IPS-15b (cell line): ENCODE data around the gene PIK3IP1.
A peak's percentile ranks its signal among the peaks of the same experiment; 100 is the strongest.

Source experiments
- H3K27me3 ChIP-seq: one replicate; pipeline ENCODE4 v1.6.1; 2013; ENCODE audit warnings: low read length; ENCODE audit not compliant: control insufficient read depth, insufficient read depth
- H3K36me3 ChIP-seq: one replicate; pipeline ENCODE4 v1.6.1; 2013; ENCODE audit warnings: low read length; ENCODE audit not compliant: control insufficient read depth, insufficient read depth
- H3K4me1 ChIP-seq: one replicate; pipeline ENCODE4 v1.6.1; 2013; ENCODE audit warnings: mild to moderate bottlenecking, low read length; ENCODE audit not compliant: control insufficient read depth, insufficient read depth
- H3K4me3 ChIP-seq: one replicate; pipeline ENCODE4 v1.5.1; 2013; ENCODE audit warnings: low read depth, low read length
- H3K9ac ChIP-seq: one replicate; pipeline ENCODE4 v1.6.1; 2013; ENCODE audit warnings: low read depth, mild to moderate bottlenecking, low read length
- H3K9me3 ChIP-seq: one replicate; pipeline ENCODE4 v1.6.1; 2013; ENCODE audit warnings: mild to moderate bottlenecking, low read length; ENCODE audit not compliant: control insufficient read depth, insufficient read depth

The PIK3IP1 gene

GRCh38 chr22:31274017-31274416 is 18.3 kb downstream of the PIK3IP1 start:
- Histone ChIP-seq H3K27me3 (no peaks in the 10 kb centered on the region), H3K36me3 (peaks cover 30% of the 10 kb centered on the region), H3K4me1 (peaks cover 5% of the 10 kb centered on the region), H3K9me3 (no peaks in the 10 kb centered on the region), H3K4me3 (no peak overlapping the region), H3K9ac (no peak overlapping the region)

GRCh38 chr22:31272522-31273446 is 19.5 kb downstream of the PIK3IP1 start:
- no peaks in the 10 kb centered on the region for H3K27me3 ChIP-seq
- H3K4me1 ChIP-seq: peaks cover 5% of the 10 kb centered on the region
- no peaks in the 10 kb centered on the region for H3K9me3 ChIP-seq
- peaks cover 26% of the 10 kb centered on the region for H3K36me3 ChIP-seq
- no peak overlapping the region for H3K4me3 ChIP-seq
- H3K9ac ChIP-seq: no peak overlapping the region

- H3K9ac ChIP-seq: no peak overlapping the region
- no peak overlapping the region for H3K4me3 ChIP-seq
- H3K36me3 ChIP-seq: peaks cover 34% of the 10 kb centered on the region
- no peaks in the 10 kb centered on the region for H3K27me3 ChIP-seq
- H3K9me3 ChIP-seq: no peaks in the 10 kb centered on the region
- peaks cover 5% of the 10 kb centered on the region for H3K4me1 ChIP-seq
Observed at GRCh38 chr22:31271485-31271884, 20.8 kb downstream of the PIK3IP1 start.

GRCh38 chr22:31271026-31271425 is 21.3 kb downstream of the PIK3IP1 start:
- Histone ChIP-seq H3K9ac (no peak overlapping the region), H3K4me3 (no peak overlapping the region), H3K4me1 (peaks cover 5% of the 10 kb centered on the region), H3K36me3 (peaks cover 38% of the 10 kb centered on the region), H3K9me3 (no peaks in the 10 kb centered on the region), H3K27me3 (no peaks in the 10 kb centered on the region)

- Histone ChIP-seq H3K9ac (no peak overlapping the region), H3K4me3 (peak overlapping the region; percentile 12), H3K27me3 (no peaks in the 10 kb centered on the region), H3K36me3 (peaks cover 40% of the 10 kb centered on the region), H3K9me3 (no peaks in the 10 kb centered on the region), H3K4me1 (peaks cover 5% of the 10 kb centered on the region)
Observed at GRCh38 chr22:31269892-31270579, 22.3 kb downstream of the PIK3IP1 start.

GRCh38 chr22:31268281-31268680 is 24.0 kb downstream of the PIK3IP1 start:
- Histone ChIP-seq H3K27me3 (no peaks in the 10 kb centered on the region), H3K36me3 (peaks cover 29% of the 10 kb centered on the region), H3K4me1 (peaks cover 5% of the 10 kb centered on the region), H3K9ac (no peak overlapping the region), H3K9me3 (no peaks in the 10 kb centered on the region), H3K4me3 (no peak overlapping the region)

GRCh38 chr22:31263896-31264640 is 28.2 kb downstream of the PIK3IP1 start:
- no peaks in the 10 kb centered on the region for H3K9me3 ChIP-seq
- no peak overlapping the region for H3K9ac ChIP-seq
- H3K27me3 ChIP-seq: no peaks in the 10 kb centered on the region
- H3K4me1 ChIP-seq: no peaks in the 10 kb centered on the region
- peaks cover 37% of the 10 kb centered on the region for H3K36me3 ChIP-seq
- no peak overlapping the region for H3K4me3 ChIP-seq

- H3K9me3 ChIP-seq: no peaks in the 10 kb centered on the region
- no peaks in the 10 kb centered on the region for H3K4me1 ChIP-seq
- no peak overlapping the region for H3K9ac ChIP-seq
- no peaks in the 10 kb centered on the region for H3K27me3 ChIP-seq
- H3K36me3 ChIP-seq: peaks cover 32% of the 10 kb centered on the region
- H3K4me3 ChIP-seq: no peak overlapping the region
Observed at GRCh38 chr22:31262312-31263133, 29.8 kb downstream of the PIK3IP1 start.

GRCh38 chr22:31260474-31260856 is 31.8 kb downstream of the PIK3IP1 start:
- no peak overlapping the region for H3K4me3 ChIP-seq
- no peak overlapping the region for H3K9ac ChIP-seq
- no peaks in the 10 kb centered on the region for H3K27me3 ChIP-seq
- H3K36me3 ChIP-seq: peaks cover 13% of the 10 kb centered on the region
- H3K9me3 ChIP-seq: no peaks in the 10 kb centered on the region
- H3K4me1 ChIP-seq: no peaks in the 10 kb centered on the region

GRCh38 chr22:31259798-31260473 is 32.4 kb downstream of the PIK3IP1 start:
- Histone ChIP-seq H3K4me1 (no peaks in the 10 kb centered on the region), H3K9ac (no peak overlapping the region), H3K36me3 (peaks cover 13% of the 10 kb centered on the region), H3K27me3 (no peaks in the 10 kb centered on the region), H3K9me3 (no peaks in the 10 kb centered on the region), H3K4me3 (no peak overlapping the region)
